GM12875 (cell line): Measurements from ENCODE around the gene POMT2.

Experiments used
- H3K4me3 ChIP-seq: one replicate; pipeline ENCODE4 v1.5.1; 2011; ENCODE audit warnings: low read depth, low read length, control low read depth
- TF ChIP-seq, protein P1 (sequence below): IDR thresholded peaks from 2 replicates; pipeline ENCODE4 v1.5.1; 2011; ENCODE audit warnings: low read depth, mild to moderate bottlenecking, control low read depth, inconsistent platforms, low read length, moderate library complexity, borderline replicate concordance; ENCODE audit not compliant: insufficient read depth

Gene POMT2

DNA sequence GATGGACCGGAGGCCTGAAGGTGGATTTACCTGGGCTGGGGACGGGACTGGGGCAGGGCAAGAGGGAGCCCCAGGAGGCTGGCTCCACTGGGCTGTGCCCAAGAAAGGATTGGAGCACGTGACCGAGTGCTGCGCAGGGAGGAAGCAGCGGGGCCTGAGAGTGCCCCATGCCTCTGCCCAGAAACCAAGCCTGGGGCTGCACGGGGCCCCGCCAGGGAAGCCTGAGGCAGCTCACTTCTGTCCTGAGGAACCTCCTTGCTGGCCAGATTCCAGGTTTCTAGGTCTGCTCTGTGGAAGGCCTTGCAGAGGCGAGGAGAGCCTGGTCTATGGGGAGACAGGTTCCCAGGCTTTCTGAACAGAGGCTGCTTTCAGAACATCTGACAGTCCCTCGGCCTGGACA lies 60.1 kb downstream of the POMT2 start:
- H3K4me3 ChIP-seq = no peak overlapping the region
- TF ChIP-seq, protein P1, sequence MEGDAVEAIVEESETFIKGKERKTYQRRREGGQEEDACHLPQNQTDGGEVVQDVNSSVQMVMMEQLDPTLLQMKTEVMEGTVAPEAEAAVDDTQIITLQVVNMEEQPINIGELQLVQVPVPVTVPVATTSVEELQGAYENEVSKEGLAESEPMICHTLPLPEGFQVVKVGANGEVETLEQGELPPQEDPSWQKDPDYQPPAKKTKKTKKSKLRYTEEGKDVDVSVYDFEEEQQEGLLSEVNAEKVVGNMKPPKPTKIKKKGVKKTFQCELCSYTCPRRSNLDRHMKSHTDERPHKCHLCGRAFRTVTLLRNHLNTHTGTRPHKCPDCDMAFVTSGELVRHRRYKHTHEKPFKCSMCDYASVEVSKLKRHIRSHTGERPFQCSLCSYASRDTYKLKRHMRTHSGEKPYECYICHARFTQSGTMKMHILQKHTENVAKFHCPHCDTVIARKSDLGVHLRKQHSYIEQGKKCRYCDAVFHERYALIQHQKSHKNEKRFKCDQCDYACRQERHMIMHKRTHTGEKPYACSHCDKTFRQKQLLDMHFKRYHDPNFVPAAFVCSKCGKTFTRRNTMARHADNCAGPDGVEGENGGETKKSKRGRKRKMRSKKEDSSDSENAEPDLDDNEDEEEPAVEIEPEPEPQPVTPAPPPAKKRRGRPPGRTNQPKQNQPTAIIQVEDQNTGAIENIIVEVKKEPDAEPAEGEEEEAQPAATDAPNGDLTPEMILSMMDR = no peak

DNA sequence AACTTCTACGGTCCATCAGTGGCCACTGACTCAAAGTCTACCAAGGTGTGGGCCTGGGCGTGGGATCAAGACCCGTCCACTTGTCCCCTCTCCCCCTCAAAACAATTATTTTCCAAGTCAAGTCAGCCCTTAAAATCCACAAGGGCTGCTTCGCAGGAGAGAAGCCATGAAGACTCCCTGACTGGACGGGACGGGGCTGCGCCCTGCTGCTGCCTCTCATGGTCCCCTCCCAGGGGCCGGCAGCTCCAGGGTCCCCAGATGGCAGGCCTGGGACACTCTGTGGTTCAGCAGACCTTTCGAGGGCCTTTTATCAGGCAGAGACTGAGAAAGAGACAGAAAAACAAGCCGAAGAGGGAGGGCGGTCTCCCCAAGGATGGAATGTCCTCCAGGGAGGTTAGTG lies 60.5 kb downstream of the POMT2 start:
- H3K4me3 ChIP-seq = no peak overlapping the region
- TF ChIP-seq, protein P1 = no peak

DNA sequence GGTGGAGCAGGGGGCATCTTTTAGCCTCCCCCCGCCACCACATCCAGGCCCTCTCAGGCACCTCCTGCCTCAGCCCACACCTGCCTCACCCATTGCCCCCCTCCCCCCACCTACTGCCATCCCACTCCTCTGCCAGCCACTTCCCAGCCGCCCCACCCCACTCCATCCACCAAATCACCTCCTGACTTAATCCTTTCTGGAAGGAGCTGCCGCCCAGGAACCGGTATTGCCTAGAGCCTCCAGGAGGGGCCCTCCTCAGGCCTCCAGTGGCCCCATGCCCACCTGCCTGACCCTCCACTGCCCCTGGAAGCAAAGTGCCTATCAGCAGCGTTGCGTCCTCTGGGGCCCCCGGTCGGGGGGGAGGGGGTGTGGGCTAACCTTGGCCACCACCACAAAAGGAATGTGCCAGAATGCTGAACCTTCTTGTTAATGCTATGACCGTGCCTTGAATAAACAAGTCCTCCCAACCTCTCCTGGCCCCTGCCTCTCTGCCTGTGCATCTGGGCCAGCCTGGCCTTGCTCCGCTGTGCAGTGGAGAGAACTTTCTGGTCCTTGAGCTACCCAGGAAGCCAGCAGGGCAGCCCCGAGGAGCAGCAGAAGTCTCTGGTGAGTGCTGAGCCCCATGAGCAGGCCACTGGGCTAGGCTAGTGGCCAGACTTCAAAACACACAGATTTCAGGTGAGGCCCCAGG lies 61.5 kb downstream of the POMT2 start:
- H3K4me3 ChIP-seq = no peak overlapping the region
- TF ChIP-seq, protein P1 = no peak

DNA sequence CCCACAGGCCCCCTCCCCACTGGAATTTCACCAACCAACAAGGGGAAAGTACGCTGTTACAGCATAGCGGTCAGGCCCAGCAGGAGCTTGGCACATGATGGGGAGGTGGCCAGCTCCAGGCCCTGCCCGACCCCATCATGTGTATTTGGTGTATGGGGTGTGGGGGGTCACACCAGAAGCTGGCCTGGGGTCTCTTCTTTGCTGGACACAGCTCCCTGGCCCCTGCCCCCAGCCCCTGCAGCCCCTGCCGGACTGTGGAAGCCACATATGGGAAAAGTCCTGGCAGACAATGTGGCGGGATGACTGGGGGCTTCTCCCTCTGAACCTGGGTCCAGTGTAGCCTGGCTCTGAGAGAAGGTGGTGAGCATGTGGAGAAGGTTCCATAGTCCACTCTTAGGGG lies 62.1 kb downstream of the POMT2 start:
- TF ChIP-seq, protein P1 = no peak
- H3K4me3 ChIP-seq = no peak overlapping the region

DNA sequence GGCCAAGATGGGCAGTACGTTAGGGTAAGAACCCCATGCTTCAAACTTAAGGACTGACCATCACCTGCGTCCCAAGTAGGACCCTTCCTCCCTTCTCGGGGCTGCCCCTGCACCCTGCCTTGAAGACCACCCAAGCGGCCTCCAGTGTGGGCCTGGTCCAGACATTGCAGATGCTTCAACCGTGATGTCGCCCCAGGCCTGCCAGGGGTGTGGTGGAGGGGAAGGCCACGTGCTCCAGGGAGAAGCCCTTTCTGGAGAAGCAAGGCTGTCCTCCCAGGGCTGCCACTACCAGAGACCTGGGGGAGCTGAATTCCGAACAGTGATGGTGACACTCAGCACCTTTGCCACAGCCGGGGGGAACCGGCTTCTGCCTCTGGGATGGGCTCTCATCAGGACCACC lies 63.0 kb downstream of the POMT2 start:
- TF ChIP-seq, protein P1 = no peak
- no peak overlapping the region for H3K4me3 ChIP-seq

DNA sequence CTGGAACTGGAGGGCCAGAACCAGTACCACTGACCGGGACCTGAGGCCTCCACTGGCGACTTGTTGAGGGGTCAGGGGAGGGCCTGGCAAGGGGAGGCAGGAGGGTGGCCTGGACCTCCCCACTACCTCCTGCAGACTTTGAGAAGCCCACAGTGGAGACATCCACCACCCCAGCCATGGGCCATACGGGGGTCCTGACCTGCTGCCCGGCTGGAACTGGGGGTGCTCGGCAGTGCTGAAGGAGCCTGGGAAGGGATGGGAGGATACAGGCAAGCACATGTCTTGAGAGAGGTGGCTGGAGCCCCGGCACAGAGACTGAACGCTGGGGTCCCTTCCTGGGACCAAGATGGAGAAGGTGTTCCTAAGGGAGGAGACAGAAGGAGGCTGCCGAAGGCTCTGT lies 64.0 kb downstream of the POMT2 start:
- no peak overlapping the region for H3K4me3 ChIP-seq
- TF ChIP-seq, protein P1 = no peak

DNA sequence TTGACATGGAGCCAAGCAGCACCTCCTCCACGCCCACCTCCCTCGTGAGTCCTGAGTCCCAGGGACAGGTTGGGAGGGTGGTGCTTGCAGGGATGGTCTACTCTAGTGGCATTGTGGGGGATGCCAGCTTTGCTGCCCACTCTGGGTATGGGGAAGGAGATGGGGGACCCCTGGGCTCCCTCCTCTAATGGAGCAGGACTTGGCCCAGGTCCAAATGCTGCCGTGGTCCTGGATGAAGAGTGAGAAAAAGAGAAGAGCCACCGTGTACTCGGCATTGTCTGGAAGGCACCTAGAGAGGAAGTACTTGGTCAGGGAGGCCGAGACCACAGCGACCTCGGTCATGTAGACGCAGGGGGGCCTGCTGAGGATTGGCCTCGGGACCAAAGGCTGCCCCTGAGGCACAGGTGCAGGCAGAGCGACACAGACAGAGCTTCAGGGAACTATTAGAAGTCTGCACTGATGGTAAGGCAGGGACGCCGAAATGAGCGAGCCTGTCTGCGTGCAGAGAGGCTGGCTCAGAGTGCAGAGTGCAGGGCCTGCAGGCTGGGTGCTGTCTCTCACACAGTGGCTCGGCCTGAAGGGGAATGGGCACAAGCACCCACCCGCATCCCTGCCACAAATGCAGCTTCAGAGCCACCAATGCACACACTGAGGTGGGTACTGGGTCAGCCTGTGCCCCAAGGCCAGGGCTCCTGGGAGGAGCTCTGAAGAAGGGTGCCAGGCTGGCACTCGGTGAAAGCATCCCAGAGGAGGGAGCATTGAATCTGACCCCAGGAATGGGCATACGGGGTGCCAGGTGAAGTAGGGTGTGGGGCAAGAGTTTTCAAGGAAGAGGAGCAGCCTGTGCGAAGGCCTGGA lies 67.1 kb downstream of the POMT2 start:
- H3K4me3 ChIP-seq = no peak overlapping the region
- TF ChIP-seq, protein P1 = no peak
